HG02840 (cell line): ENCODE results near the gene ATP6V1C2.

Source experiments
- ATAC-seq: cut with Tn5 transposase; IDR thresholded peaks from one replicate; pipeline ENCODE4 v1.9.1; 2021; ENCODE audit warnings: mild to moderate bottlenecking, moderate library complexity, moderate number of reproducible peaks; ENCODE audit not compliant: unreplicated experiment, low FRiP score

The ATP6V1C2 gene

GRCh38 chr2:10721396-10722251 is at the start of gene ATP6V1C2:
Gene ATP6V1C2, plus strand, starts transcription at chr2:10721630. Its CDS starts 1,220 bp downstream, at chr2:10722850.
- no peak for ATAC-seq

GRCh38 chr2:10675131-10675530 is 46.3 kb upstream of the ATP6V1C2 start:
- ATAC-seq: no peak

- no peak for ATAC-seq
Measured at GRCh38 chr2:10678225-10678624, 43.2 kb upstream of the ATP6V1C2 start.

- no peak for ATAC-seq
Measured at GRCh38 chr2:10680214-10680613, 41.2 kb upstream of the ATP6V1C2 start.

GRCh38 chr2:10680957-10681356 is 40.5 kb upstream of the ATP6V1C2 start:
- no peak for ATAC-seq

GRCh38 chr2:10686176-10686730 is 35.2 kb upstream of the ATP6V1C2 start:
- ATAC-seq: no peak

- peak; percentile 22 for ATAC-seq
Measured at GRCh38 chr2:10688921-10689807, 32.3 kb upstream of the ATP6V1C2 start.

- no peak for ATAC-seq
Measured at GRCh38 chr2:10691521-10691920, 29.9 kb upstream of the ATP6V1C2 start.

GRCh38 chr2:10700078-10700803 is 21.2 kb upstream of the ATP6V1C2 start:
- no peak for ATAC-seq

- ATAC-seq: no peak
Measured at GRCh38 chr2:10704034-10704594, 17.3 kb upstream of the ATP6V1C2 start.

- no peak for ATAC-seq
Measured at GRCh38 chr2:10706033-10706432, 15.4 kb upstream of the ATP6V1C2 start.

GRCh38 chr2:10707831-10708230 is 13.6 kb upstream of the ATP6V1C2 start:
- ATAC-seq: no peak

GRCh38 chr2:10709290-10709939 is 12.0 kb upstream of the ATP6V1C2 start:
- no peak for ATAC-seq

GRCh38 chr2:10712185-10712809 is 9.1 kb upstream of the ATP6V1C2 start:
- no peak for ATAC-seq

- no peak for ATAC-seq
Measured at GRCh38 chr2:10716581-10716980, 4.8 kb upstream of the ATP6V1C2 start.

- no peak for ATAC-seq
Measured at GRCh38 chr2:10717628-10718027, 3.8 kb upstream of the ATP6V1C2 start.

- no peak for ATAC-seq
Measured at GRCh38 chr2:10720306-10720705, 1.1 kb upstream of the ATP6V1C2 start.

GRCh38 chr2:10720947-10721395 is 459 bp upstream of the ATP6V1C2 start:
- ATAC-seq: no peak

GRCh38 chr2:10722252-10722825 is 909 bp downstream of the ATP6V1C2 start:
- ATAC-seq: no peak
